ENCODE results near the gene GAMT.

- TF ChIP-seq CTCF (IDR thresholded peaks at IDR 0.05; ENCODE audit: low read depth, low read length) (no peak), POLR2A (IDR thresholded peaks at IDR 0.05; ENCODE audit: extremely low read depth, insufficient read length) (no peak)
These were observed 46.2 kb upstream of the GAMT start for GRCh38 chr19:1447504-1447903.

All from NB4 (cell line).